Endothelial cell (in vitro differentiated cells): Measurements from ENCODE around the gene TEKT3. TPM values are rescaled to one million over a fixed set of nuclear protein-coding genes. Genes with fewer than 3 reads are reported as not detected.

Experiments used
- DNase-seq: peaks from one replicate; pipeline ENCODE4 v3.0.0; 2021; ENCODE audit warnings: low spot score
- H3K27ac Mint-ChIP-seq: one replicate; pipeline ENCODE4 v1.8.0; 2021; ENCODE audit warnings: mixed read lengths, inconsistent platforms; ENCODE audit not compliant: unreplicated experiment
- H3K27me3 Mint-ChIP-seq: one replicate; pipeline ENCODE4 v1.8.0; 2021; ENCODE audit warnings: mild to moderate bottlenecking, moderate library complexity, mixed read lengths, inconsistent platforms; ENCODE audit not compliant: unreplicated experiment
- H3K36me3 Mint-ChIP-seq: one replicate; pipeline ENCODE4 v1.8.0; 2021; ENCODE audit warnings: mild to moderate bottlenecking, low read depth, mixed read lengths, inconsistent platforms; ENCODE audit not compliant: unreplicated experiment
- H3K4me1 Mint-ChIP-seq: one replicate; pipeline ENCODE4 v1.8.0; 2021; ENCODE audit warnings: mild to moderate bottlenecking, mixed read lengths, inconsistent platforms; ENCODE audit not compliant: unreplicated experiment
- H3K4me3 Mint-ChIP-seq: one replicate; pipeline ENCODE4 v1.8.0; 2021; ENCODE audit warnings: mild to moderate bottlenecking, mixed read lengths, inconsistent platforms; ENCODE audit not compliant: unreplicated experiment
- H3K9me3 Mint-ChIP-seq: one replicate; pipeline ENCODE4 v1.8.0; 2021; ENCODE audit warnings: mixed read lengths, inconsistent platforms; ENCODE audit not compliant: unreplicated experiment
- total RNA-seq: library from RNA; stranded (reverse); fragmentation: NEBNext Ultra II Directional; extraction: Animal tissue kit (Norgen Biotek cat#: 25700); gene quantifications from one replicate; pipeline ENCODE4 v1.2.1, GENCODE V29; 2021; ENCODE audit not compliant: unreplicated experiment
- TF ChIP-seq, protein P1 (sequence below): fragments of 200-600 bp; sonication (generic); IDR thresholded peaks from one replicate; pipeline ENCODE4 v1.5.0; 2021; ENCODE audit warnings: antibody characterized with exemption; ENCODE audit not compliant: unreplicated experiment

TEKT3 gene
- total RNA-seq, 1 donor from 2014 or later: 5.8 TPM

DNA sequence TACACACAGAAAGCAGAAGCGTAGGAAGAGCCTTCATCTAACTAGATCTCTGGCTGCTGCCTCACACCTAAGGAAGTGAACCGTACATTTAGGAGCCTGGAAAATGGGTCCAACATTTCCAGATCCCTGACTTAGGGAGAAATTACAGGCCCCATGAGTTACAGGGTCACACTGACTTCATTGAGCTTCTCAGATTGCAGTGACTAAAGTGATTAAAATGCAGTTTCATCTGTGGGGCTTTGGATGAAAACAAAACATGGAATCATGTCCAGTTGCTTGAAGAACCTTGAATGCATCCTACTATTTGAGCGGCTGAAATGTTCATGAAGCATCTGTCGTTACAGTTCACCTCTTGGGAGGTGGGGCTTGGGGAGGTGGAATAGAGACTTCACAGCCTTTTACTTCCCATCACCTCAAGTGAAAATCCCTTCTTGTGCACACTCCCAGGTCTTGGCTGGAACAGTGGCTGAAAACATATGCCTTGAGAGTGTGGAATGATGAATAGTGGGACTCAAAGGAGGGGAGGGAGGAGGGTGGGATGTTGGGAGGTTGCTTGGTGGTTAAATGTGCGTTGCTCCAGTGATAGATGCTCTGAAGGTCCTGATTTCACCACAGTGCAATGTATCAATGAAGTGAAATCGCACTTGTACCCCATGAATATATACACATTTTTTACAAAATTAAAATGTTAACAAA, 19.7 kb downstream of the TEKT3 start:
- no peak overlapping the region for H3K27ac Mint-ChIP-seq
- no peaks in the 10 kb centered on the region for H3K27me3 Mint-ChIP-seq
- no peaks in the 10 kb centered on the region for H3K36me3 Mint-ChIP-seq
- TF ChIP-seq, protein P1, sequence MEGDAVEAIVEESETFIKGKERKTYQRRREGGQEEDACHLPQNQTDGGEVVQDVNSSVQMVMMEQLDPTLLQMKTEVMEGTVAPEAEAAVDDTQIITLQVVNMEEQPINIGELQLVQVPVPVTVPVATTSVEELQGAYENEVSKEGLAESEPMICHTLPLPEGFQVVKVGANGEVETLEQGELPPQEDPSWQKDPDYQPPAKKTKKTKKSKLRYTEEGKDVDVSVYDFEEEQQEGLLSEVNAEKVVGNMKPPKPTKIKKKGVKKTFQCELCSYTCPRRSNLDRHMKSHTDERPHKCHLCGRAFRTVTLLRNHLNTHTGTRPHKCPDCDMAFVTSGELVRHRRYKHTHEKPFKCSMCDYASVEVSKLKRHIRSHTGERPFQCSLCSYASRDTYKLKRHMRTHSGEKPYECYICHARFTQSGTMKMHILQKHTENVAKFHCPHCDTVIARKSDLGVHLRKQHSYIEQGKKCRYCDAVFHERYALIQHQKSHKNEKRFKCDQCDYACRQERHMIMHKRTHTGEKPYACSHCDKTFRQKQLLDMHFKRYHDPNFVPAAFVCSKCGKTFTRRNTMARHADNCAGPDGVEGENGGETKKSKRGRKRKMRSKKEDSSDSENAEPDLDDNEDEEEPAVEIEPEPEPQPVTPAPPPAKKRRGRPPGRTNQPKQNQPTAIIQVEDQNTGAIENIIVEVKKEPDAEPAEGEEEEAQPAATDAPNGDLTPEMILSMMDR: no peak
- H3K4me3 Mint-ChIP-seq: no peak overlapping the region
- H3K4me1 Mint-ChIP-seq: peaks cover 3% of the 10 kb centered on the region
- no peaks in the 10 kb centered on the region for H3K9me3 Mint-ChIP-seq
- no peak for DNase-seq

DNA sequence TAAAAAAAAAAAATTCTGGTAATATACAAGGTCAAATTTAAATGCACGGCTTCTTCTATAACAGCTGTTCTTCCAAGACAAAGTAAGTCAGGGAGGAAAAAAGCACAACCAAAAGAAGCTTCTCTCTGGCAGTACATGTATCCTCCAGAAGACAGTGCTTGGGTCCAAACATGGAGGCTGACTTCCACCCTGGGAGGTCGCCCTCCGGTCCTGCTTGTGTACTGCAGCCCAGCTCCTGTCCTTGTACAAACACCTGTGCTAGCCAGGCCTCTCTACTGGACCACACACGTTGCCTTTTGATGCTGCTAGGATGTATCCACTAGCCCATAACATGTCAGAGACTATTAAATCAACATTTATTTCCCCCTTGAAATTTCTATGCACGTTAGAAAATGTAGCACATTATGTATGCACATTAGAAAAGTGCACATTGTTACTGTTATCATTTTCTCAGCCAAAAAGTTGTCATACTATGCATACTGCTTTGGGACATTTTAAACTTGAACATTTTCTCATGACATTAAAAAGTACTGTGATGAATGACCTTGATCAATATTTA, 21.9 kb downstream of the TEKT3 start:
- Mint-ChIP-seq H3K4me3 (no peak overlapping the region), H3K4me1 (peaks cover 14% of the 10 kb centered on the region), H3K27ac (no peak overlapping the region), H3K27me3 (no peaks in the 10 kb centered on the region), H3K36me3 (peaks cover under 1% of the 10 kb centered on the region), H3K9me3 (no peaks in the 10 kb centered on the region)
- DNase-seq: no peak
- TF ChIP-seq, protein P1: no peak

DNA sequence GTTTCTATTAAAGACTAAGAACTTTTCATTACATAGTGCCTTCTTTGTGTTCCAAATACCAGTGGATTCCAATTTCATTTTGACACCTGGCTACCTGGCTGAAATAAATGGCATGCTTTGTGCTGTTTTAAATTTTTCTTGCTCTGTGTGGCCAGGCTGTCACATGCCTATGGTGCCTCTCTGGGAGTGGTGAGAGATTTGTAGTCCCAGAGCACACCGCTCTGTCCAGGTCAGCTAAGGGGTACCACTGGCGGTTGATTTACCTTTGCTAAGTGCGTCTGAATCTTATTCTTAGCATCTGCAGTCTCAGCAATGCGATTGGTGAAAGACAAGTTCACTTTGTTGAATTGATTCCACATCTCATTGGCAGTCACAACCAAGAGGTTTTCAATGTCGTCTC, 29.4 kb downstream of the TEKT3 start:
- no peak overlapping the region for H3K27ac Mint-ChIP-seq
- H3K4me3 Mint-ChIP-seq: no peak overlapping the region
- no peak for DNase-seq
- H3K27me3 Mint-ChIP-seq: peaks cover 1% of the 10 kb centered on the region
- no peaks in the 10 kb centered on the region for H3K9me3 Mint-ChIP-seq
- TF ChIP-seq, protein P1: no peak
- peaks cover 6% of the 10 kb centered on the region for H3K36me3 Mint-ChIP-seq
- peaks cover 24% of the 10 kb centered on the region for H3K4me1 Mint-ChIP-seq

- Mint-ChIP-seq H3K4me3 (no peak overlapping the region), H3K36me3 (peaks cover 6% of the 10 kb centered on the region), H3K9me3 (no peaks in the 10 kb centered on the region), H3K4me1 (peaks cover 36% of the 10 kb centered on the region), H3K27ac (no peak overlapping the region), H3K27me3 (peaks cover 3% of the 10 kb centered on the region)
- DNase-seq: no peak
- TF ChIP-seq, protein P1: no peak
Observed at GRCh38 chr17:15309793-15310192, 31.6 kb downstream of the TEKT3 start.

DNA sequence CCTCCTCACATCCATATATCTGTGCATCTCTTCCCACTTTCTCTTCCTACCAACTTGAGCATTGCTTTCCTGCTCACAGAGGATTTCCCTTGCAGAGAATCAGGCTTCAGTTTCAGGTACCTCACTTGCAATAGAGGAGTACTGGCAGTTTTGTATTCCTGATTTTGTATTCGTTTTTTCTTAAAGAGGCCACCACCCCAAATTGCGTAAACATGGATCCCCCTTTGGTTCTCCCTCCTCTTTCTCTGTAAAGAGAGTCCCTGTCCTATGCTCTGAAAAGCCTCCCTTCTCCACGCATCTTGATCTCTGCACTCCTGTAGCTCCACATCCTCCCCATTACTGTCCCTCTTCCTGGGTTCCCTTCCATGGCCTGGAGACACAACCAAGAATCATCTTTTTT, 32.2 kb downstream of the TEKT3 start:
- no peak overlapping the region for H3K27ac Mint-ChIP-seq
- no peaks in the 10 kb centered on the region for H3K9me3 Mint-ChIP-seq
- peaks cover 3% of the 10 kb centered on the region for H3K27me3 Mint-ChIP-seq
- no peak overlapping the region for H3K4me3 Mint-ChIP-seq
- H3K4me1 Mint-ChIP-seq: peaks cover 36% of the 10 kb centered on the region
- TF ChIP-seq, protein P1: no peak
- no peak for DNase-seq
- H3K36me3 Mint-ChIP-seq: peaks cover 2% of the 10 kb centered on the region
